HG03060 (cell line): ENCODE measurements around the gene TAF8.

Experiments
- ATAC-seq: cut with Tn5 transposase; IDR thresholded peaks from one replicate; pipeline ENCODE4 v1.9.1; 2021; ENCODE audit warnings: low read depth, moderate number of reproducible peaks; ENCODE audit not compliant: unreplicated experiment

TAF8 gene

GRCh38 chr6:42120895-42121865 lies 70.9 kb downstream of the TAF8 start:
- ATAC-seq: no peak

- ATAC-seq: no peak
These were observed 73.2 kb downstream of the TAF8 start for GRCh38 chr6:42123379-42124103.

GRCh38 chr6:42124223-42124836 lies 74.0 kb downstream of the TAF8 start:
- ATAC-seq: no peak

- ATAC-seq: no peak
These were observed 74.9 kb downstream of the TAF8 start for GRCh38 chr6:42125231-42125630.

GRCh38 chr6:42125663-42126062 lies 75.3 kb downstream of the TAF8 start:
- ATAC-seq: no peak

- ATAC-seq: no peak
These were observed 78.4 kb downstream of the TAF8 start for GRCh38 chr6:42128460-42129359.

GRCh38 chr6:42129360-42129676 lies 79.0 kb downstream of the TAF8 start:
- no peak for ATAC-seq

- ATAC-seq: no peak
These were observed 81.2 kb downstream of the TAF8 start for GRCh38 chr6:42131531-42131930.

GRCh38 chr6:42133926-42134325 lies 83.6 kb downstream of the TAF8 start:
- no peak for ATAC-seq

GRCh38 chr6:42135161-42135560 lies 84.8 kb downstream of the TAF8 start:
- no peak for ATAC-seq

GRCh38 chr6:42135722-42136121 lies 85.4 kb downstream of the TAF8 start:
- ATAC-seq: no peak

GRCh38 chr6:42136508-42137193 lies 86.3 kb downstream of the TAF8 start:
- no peak for ATAC-seq
